Esophagus squamous epithelium (tissue), 5 donors: ENCODE measurements around the gene PKMYT1. TPM values are rescaled to one million over a fixed set of nuclear protein-coding genes. Genes with fewer than 3 reads are reported as not detected.

Experiments
- DNase-seq: peaks from one replicate; lab custom pipeline; 2025; lab: John Stamatoyannopoulos, UW
- H3K27ac ChIP-seq, 4 donors: fragments of 200-600 bp; sonication (generic); one replicate each; pipeline ENCODE4 v1.5.1; 2016 to 2019; ENCODE audit warnings: mild to moderate bottlenecking in 1 of 4
- H3K27me3 ChIP-seq, 4 donors: fragments of 200-600 bp; sonication (generic); 1 replicate in 3 of 4; 2 replicates in 1 of 4; pipeline versions ENCODE4 v1.5.1 to v1.6.0; 2017 to 2021; ENCODE audit warnings: antibody characterized with exemption in 1 of 4
- H3K36me3 ChIP-seq, 3 donors: fragments of 200-600 bp; sonication (generic); one replicate each; pipeline ENCODE4 v1.5.1; 2016 to 2019
- H3K4me1 ChIP-seq, 3 donors: fragments of 200-600 bp; sonication (generic); one replicate each; pipeline ENCODE4 v1.5.1; 2017 to 2019
- H3K4me3 ChIP-seq, 4 donors: fragments of 200-600 bp; sonication (generic); 1 replicate in 3 of 4; 2 replicates in 1 of 4; pipeline ENCODE4 v1.5.1; 2016 to 2019; ENCODE audit warnings: mild to moderate bottlenecking in 2 of 4, moderate library complexity in 1 of 4
- H3K9me3 ChIP-seq, 3 donors: fragments of 200-600 bp; sonication (generic); one replicate each; pipeline ENCODE4 v1.5.1; 2016 to 2019
- POLR2A ChIP-seq, 4 donors: fragments of 450-650 bp; IDR thresholded peaks; one replicate each; pipeline ENCODE4 v1.6.1; 2017; ENCODE audit warnings: antibody characterized with exemption in 4 of 4, mild to moderate bottlenecking in 4 of 4, moderate library complexity in 3 of 4
- WGBS, 2 donors: methylation state at CpG; one replicate each; pipeline ENCODE4 v1.1.5; 2018; 5-methylcytosine and 5-hydroxymethylcytosine counted together
- intact Hi-C: fragments of 100-400 bp; cut with DNase I; formaldehyde crosslinking; loops from one replicate; pipeline ENCODE4 v1.15.0; 2022
- total RNA-seq, 4 donors: library from RNA; depleted of rRNA; stranded (reverse); fragments of >200 nt; gene quantifications; one replicate each; pipeline ENCODE4 v1.1.0, GENCODE V29; 2016
- TF ChIP-seq, protein P1 (sequence below), 6 experiments: fragments of 450-650 bp in 4 of 6; fragments of 200-600 bp in 2 of 6; sonication (generic) in 2 of 6; IDR thresholded peaks; one replicate each; pipeline ENCODE4 v1.5.1; 2016 to 2019; ENCODE audit warnings: antibody characterized with exemption in 6 of 6, mild to moderate bottlenecking in 4 of 6, moderate library complexity in 4 of 6
- donor health status: DM: yes; HTN: yes; CAD: no.

PKMYT1 gene
- total RNA-seq, 4 donors from 2014 or later = 4.2 to 33.1 (median 13.0) TPM

DNA sequence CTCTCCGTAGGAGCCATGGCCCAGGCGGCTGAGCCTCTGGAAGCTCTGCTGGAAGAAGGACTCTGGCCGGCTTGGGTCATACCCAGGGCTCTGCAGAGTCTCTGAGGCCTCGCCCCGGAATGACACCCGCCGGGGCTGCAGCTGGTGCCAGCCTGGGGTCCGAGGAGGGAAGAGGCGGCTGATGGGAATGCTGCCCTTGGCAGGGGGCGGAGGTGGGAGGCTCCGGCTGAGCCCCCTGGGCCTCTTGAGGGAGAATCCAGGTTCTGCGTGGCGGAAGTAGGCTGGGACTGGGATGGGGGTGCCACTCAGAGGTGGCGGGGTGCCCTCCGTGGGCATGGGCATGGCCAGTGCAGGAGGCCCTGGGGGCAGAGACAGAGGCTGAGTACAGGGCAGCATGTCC, 3.6 kb downstream of the PKMYT1 start:
- 93% methylated on average over 4 of the region's 15 CpGs; no CpG with 5 or more reads in 1 of the 2 donors for WGBS, 2 donors

DNA sequence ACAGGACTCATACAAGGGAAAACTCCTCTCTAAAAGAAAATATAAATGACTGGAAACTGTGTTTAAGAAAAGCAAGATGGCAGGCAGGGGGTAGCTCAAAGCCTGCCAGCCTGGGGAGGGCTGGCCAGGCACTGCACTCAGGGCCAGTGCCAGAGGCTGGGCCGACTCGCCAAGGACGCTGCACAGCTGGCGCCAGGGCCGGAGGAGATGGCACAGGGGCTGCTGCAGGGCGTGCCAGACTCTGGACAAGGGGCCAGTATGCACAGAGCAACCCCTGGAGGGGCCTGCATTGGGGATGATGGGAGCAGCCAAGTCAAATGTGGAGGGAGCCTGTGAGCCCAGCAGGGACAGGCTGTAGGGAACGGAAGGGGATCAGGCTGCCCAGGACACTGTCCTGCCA, 4.0 kb downstream of the PKMYT1 start:
- no peak overlapping the region for H3K27ac ChIP-seq
- peaks cover 0 to 6% (median 0%) of the 10 kb centered on the region in 3 donors for H3K36me3 ChIP-seq

More for the DNA sequence above, 3.6 kb downstream of the PKMYT1 start:
- Histone ChIP-seq H3K4me1 (peaks cover 9 to 42% (median 16%) of the 10 kb centered on the region in 3 donors), H3K4me3 (no peak overlapping the region), H3K36me3 (peaks cover 0 to 6% (median 0%) of the 10 kb centered on the region in 3 donors), H3K9me3 (no peaks in the 10 kb centered on the region), H3K27ac (no peak overlapping the region), H3K27me3 (peaks cover 0 to 16% (median 0%) of the 10 kb centered on the region in 4 donors)
- intact Hi-C loops = no loop called here
- TF ChIP-seq, protein P1, sequence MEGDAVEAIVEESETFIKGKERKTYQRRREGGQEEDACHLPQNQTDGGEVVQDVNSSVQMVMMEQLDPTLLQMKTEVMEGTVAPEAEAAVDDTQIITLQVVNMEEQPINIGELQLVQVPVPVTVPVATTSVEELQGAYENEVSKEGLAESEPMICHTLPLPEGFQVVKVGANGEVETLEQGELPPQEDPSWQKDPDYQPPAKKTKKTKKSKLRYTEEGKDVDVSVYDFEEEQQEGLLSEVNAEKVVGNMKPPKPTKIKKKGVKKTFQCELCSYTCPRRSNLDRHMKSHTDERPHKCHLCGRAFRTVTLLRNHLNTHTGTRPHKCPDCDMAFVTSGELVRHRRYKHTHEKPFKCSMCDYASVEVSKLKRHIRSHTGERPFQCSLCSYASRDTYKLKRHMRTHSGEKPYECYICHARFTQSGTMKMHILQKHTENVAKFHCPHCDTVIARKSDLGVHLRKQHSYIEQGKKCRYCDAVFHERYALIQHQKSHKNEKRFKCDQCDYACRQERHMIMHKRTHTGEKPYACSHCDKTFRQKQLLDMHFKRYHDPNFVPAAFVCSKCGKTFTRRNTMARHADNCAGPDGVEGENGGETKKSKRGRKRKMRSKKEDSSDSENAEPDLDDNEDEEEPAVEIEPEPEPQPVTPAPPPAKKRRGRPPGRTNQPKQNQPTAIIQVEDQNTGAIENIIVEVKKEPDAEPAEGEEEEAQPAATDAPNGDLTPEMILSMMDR (IDR thresholded peaks at IDR 0.05) = no peak
- no peak for TF ChIP-seq POLR2A (IDR thresholded peaks at IDR 0.05)
- DNase-seq = no peak

DNA sequence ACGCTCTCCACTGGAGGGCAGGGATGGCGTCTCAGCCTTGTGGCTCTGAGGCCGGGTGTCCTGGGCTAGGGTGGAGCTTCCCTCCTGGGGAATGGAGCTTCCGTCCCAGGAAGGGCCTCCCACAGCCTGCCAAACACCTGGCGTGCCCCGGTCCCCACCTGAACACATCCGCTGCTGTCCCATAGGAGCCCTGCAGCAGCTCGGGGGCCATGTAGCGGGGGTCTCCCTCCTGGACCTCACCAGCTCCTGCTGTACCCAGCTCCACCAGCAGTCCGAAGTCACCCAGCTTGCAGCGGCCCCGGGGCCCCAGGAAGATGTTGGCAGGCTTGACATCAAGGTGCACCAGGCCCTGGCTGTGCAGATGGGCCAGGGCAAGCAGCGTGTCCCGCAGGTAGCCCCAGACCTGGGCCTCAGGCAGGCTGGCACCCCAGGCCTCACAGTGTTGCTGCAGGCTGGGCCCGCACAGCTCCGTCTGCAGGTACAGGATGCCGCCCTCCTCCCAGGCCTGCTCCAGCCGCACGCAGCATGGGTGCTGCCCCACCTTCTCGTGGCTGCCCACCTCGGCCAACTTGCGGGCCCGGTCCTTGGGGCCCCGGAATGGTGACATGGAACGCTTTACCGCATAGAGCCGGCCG, 5.0 kb downstream of the PKMYT1 start:
- intact Hi-C loops = no loop called here
- H3K9me3 ChIP-seq = no peaks in the 10 kb centered on the region
- no peak overlapping the region for H3K27ac ChIP-seq
- peaks cover 11 to 44% (median 19%) of the 10 kb centered on the region in 3 donors for H3K4me1 ChIP-seq
- 91% methylated on average over 9 of the region's 28 CpGs; no CpG with 5 or more reads in 1 of the 2 donors for WGBS, 2 donors
- no peak overlapping the region for H3K4me3 ChIP-seq
- H3K27me3 ChIP-seq = peaks cover 0 to 16% (median 0%) of the 10 kb centered on the region in 4 donors
- H3K36me3 ChIP-seq = peaks cover 0 to 6% (median 0%) of the 10 kb centered on the region in 3 donors
- no peak for DNase-seq
- TF ChIP-seq, protein P1 (IDR thresholded peaks at IDR 0.05) = no peak
- TF ChIP-seq POLR2A (IDR thresholded peaks at IDR 0.05) = no peak

More for the DNA sequence above, 4.0 kb downstream of the PKMYT1 start:
- intact Hi-C loops = no loop called here
- WGBS, 2 donors = 71 to 92% methylated on average over 7 of the region's 7 CpGs
- Histone ChIP-seq H3K4me1 (peaks cover 11 to 42% (median 16%) of the 10 kb centered on the region in 3 donors), H3K27me3 (peaks cover 0 to 16% (median 0%) of the 10 kb centered on the region in 4 donors), H3K4me3 (no peak overlapping the region), H3K9me3 (no peaks in the 10 kb centered on the region)
- TF ChIP-seq, protein P1 (IDR thresholded peaks at IDR 0.05) = no peak
- no peak for TF ChIP-seq POLR2A (IDR thresholded peaks at IDR 0.05)
- DNase-seq = no peak

DNA sequence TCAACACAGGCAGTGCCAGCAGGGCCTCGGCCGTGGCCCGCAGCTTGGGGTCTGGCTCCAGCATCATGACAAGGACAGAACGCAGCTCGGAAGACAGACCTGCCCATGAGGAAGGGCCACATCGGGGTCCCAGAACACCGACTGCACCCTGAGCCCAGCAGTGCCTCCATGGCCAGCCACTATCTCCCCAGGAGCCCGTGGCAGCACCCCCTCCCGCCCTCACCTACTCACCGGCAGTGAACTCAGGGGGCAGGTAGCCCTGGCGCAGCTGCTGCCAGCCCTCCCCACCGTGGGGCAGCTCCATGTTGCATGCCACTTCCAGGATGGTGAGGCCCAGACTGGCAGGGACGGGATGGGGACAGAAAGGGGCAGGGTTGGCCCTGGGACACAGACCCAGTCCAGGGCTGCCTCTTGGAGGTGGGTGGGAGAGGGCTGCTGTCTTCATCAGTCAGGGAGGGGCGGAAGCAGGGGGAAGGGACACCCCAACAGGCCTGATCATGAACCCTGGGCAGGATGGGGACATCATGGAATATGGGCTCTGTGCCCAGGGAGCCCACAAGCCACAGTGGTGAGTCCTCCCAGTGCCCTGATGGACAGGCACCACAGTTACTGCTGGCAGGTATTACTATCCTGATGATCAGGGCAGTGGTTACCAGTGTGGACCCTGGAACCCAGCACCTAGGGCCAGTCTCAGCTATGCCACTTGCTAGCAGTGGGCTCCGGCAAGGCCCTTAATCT, 5.8 kb downstream of the PKMYT1 start:
- H3K36me3 ChIP-seq = peaks cover 0 to 6% (median 0%) of the 10 kb centered on the region in 3 donors
- no peaks in the 10 kb centered on the region for H3K9me3 ChIP-seq
- no peak overlapping the region for H3K27ac ChIP-seq
- DNase-seq = no peak
- H3K4me1 ChIP-seq = peaks cover 12 to 44% (median 20%) of the 10 kb centered on the region in 3 donors
- TF ChIP-seq, protein P1 (IDR thresholded peaks at IDR 0.05) = no peak
- no peak for TF ChIP-seq POLR2A (IDR thresholded peaks at IDR 0.05)
- 93% methylated on average over 2 of the region's 15 CpGs; no CpG with 5 or more reads in 1 of the 2 donors for WGBS, 2 donors
- no peak overlapping the region for H3K4me3 ChIP-seq
- intact Hi-C loops = no loop called here
- H3K27me3 ChIP-seq = peaks cover 0 to 9% (median 0%) of the 10 kb centered on the region in 4 donors
